ENCODE data around the gene BMX.

The BMX gene

GRCh38 chrX:15546745-15547144, 46.1 kb downstream of the BMX start:
- TF ChIP-seq, protein P1, sequence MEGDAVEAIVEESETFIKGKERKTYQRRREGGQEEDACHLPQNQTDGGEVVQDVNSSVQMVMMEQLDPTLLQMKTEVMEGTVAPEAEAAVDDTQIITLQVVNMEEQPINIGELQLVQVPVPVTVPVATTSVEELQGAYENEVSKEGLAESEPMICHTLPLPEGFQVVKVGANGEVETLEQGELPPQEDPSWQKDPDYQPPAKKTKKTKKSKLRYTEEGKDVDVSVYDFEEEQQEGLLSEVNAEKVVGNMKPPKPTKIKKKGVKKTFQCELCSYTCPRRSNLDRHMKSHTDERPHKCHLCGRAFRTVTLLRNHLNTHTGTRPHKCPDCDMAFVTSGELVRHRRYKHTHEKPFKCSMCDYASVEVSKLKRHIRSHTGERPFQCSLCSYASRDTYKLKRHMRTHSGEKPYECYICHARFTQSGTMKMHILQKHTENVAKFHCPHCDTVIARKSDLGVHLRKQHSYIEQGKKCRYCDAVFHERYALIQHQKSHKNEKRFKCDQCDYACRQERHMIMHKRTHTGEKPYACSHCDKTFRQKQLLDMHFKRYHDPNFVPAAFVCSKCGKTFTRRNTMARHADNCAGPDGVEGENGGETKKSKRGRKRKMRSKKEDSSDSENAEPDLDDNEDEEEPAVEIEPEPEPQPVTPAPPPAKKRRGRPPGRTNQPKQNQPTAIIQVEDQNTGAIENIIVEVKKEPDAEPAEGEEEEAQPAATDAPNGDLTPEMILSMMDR (conservative IDR thresholded peaks at IDR 0.05; ENCODE audit: low read length): no peak
- DNase-seq (ENCODE audit: low read depth): no peak
- H3K4me3 ChIP-seq (ENCODE audit: low read length): no peak overlapping the region

DNA sequence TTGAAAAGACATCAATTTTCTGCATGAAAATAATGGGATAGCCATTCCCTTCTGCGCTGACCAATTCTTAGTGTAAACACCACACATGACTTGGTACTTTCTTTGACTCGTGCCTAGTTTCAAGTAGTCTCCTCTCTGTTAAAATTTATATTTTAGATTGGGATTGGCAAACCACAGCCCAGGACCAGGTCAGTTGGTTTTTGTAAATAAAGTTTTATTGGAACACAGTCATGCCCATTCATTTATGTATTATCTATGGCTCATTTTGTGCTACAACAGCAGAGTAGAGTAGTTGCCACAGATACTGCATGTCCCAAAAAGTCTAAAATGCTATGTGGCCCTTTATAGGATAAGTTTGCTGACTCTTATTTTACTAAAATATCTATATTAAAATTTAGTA, 46.7 kb downstream of the BMX start:
- H3K4me3 ChIP-seq (ENCODE audit: low read length): no peak overlapping the region
- no peak for DNase-seq (ENCODE audit: low read depth)
- TF ChIP-seq, protein P1 (conservative IDR thresholded peaks at IDR 0.05; ENCODE audit: low read length): no peak

GRCh38 chrX:15549189-15550012, 48.8 kb downstream of the BMX start:
- H3K4me3 ChIP-seq (ENCODE audit: low read length): no peak overlapping the region
- TF ChIP-seq, protein P1 (conservative IDR thresholded peaks at IDR 0.05; ENCODE audit: low read length): no peak
- no peak for DNase-seq (ENCODE audit: low read depth)

DNA sequence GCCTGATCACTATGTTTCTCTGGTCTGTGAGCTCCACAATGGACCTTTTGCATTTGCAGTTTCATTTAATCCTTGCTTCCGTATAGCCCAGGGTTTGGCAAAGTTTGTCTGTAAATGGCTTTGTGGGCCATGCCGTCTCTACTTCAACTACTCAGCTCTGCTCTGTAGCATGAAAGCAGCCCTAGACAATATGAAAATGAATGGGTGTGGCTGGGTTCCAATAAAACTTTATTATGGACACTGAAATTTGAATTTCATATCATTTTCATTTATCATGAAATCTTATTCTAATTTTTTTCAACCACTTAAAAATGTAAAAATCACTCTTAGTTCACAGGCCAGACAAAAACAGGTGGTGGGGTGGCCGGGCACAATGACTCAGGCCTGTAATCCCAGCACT, 58.6 kb downstream of the BMX start:
- TF ChIP-seq, protein P1 (conservative IDR thresholded peaks at IDR 0.05; ENCODE audit: low read length): no peak
- DNase-seq (ENCODE audit: low read depth): no peak
- no peak overlapping the region for H3K4me3 ChIP-seq (ENCODE audit: low read length)

GRCh38 chrX:15560924-15561323, 60.3 kb downstream of the BMX start:
- DNase-seq (ENCODE audit: low read depth): no peak
- TF ChIP-seq, protein P1 (conservative IDR thresholded peaks at IDR 0.05; ENCODE audit: low read length): no peak
- no peak overlapping the region for H3K4me3 ChIP-seq (ENCODE audit: low read length)

DNA sequence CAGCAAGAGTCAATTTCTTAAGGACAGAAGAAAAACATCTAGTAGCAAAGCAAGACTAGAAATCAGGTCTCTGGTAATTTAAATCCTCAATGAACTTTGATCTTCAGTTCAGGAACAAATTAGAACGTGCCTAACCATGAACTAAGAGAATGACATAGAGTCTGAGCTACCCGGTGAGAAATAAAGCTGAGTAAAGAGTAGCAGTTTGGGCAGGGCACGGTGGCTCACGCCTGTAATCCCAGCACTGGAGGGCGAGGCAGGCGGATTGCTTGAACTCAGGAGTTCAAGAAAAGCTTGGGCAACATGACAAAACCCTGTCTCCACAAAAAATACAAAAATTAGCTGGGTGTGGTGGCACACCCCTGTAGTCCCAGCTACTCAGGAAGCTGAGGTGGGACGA, 62.4 kb downstream of the BMX start:
- DNase-seq (ENCODE audit: low read depth): no peak
- no peak overlapping the region for H3K4me3 ChIP-seq (ENCODE audit: low read length)
- TF ChIP-seq, protein P1 (conservative IDR thresholded peaks at IDR 0.05; ENCODE audit: low read length): no peak

- no peak overlapping the region for H3K4me3 ChIP-seq (ENCODE audit: low read length)
- TF ChIP-seq, protein P1 (conservative IDR thresholded peaks at IDR 0.05; ENCODE audit: low read length): peak; percentile 49
- DNase-seq (ENCODE audit: low read depth): peak; percentile 51
These were observed 64.5 kb downstream of the BMX start for GRCh38 chrX:15564981-15565579.

Data from AG10803 (cell line).